ENCODE data around the gene CDC42BPA. TPM values are rescaled to one million over a fixed set of nuclear protein-coding genes. Genes with fewer than 3 reads are reported as not detected.
A peak's percentile ranks its signal among the peaks of the same experiment; 100 is the strongest.
"Not testable (repeated sequence)": the region's sequence is repeated elsewhere in the genome, so short reads cannot be mapped to it uniquely, and the experiment has no call there.

Gene CDC42BPA, protein sequence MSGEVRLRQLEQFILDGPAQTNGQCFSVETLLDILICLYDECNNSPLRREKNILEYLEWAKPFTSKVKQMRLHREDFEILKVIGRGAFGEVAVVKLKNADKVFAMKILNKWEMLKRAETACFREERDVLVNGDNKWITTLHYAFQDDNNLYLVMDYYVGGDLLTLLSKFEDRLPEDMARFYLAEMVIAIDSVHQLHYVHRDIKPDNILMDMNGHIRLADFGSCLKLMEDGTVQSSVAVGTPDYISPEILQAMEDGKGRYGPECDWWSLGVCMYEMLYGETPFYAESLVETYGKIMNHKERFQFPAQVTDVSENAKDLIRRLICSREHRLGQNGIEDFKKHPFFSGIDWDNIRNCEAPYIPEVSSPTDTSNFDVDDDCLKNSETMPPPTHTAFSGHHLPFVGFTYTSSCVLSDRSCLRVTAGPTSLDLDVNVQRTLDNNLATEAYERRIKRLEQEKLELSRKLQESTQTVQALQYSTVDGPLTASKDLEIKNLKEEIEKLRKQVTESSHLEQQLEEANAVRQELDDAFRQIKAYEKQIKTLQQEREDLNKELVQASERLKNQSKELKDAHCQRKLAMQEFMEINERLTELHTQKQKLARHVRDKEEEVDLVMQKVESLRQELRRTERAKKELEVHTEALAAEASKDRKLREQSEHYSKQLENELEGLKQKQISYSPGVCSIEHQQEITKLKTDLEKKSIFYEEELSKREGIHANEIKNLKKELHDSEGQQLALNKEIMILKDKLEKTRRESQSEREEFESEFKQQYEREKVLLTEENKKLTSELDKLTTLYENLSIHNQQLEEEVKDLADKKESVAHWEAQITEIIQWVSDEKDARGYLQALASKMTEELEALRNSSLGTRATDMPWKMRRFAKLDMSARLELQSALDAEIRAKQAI (N-terminal part only)
- 47.2 TPM for polyA plus RNA-seq (ENCODE audit: insufficient read length)
- long read RNA-seq, donor 1 = 0 reads
- long read RNA-seq, donor 2 = 0 reads
- long read RNA-seq, donor 3, partial matches to known transcripts = 7 of 7 reads
- long read RNA-seq, donor 3, other reads (novel, unspliced or antisense) = 0 of 7 reads
- long read RNA-seq, donor 4 = 0 reads
- long read RNA-seq, donor 5, partial matches to known transcripts = 5 of 7 reads
- long read RNA-seq, donor 5, other reads (novel, unspliced or antisense) = 0 of 7 reads
- long read RNA-seq, donor 6, partial matches to known transcripts = 6 of 6 reads
- long read RNA-seq, donor 6, other reads (novel, unspliced or antisense) = 0 of 6 reads
- long read RNA-seq, donor 7 = 0 reads
- long read RNA-seq, donor 8, full-length matches to known transcripts = 1 of 1 reads
- long read RNA-seq, donor 8, partial matches to known transcripts = 0 of 1 reads
- long read RNA-seq, donor 8, other reads (novel, unspliced or antisense) = 0 of 1 reads

DNA sequence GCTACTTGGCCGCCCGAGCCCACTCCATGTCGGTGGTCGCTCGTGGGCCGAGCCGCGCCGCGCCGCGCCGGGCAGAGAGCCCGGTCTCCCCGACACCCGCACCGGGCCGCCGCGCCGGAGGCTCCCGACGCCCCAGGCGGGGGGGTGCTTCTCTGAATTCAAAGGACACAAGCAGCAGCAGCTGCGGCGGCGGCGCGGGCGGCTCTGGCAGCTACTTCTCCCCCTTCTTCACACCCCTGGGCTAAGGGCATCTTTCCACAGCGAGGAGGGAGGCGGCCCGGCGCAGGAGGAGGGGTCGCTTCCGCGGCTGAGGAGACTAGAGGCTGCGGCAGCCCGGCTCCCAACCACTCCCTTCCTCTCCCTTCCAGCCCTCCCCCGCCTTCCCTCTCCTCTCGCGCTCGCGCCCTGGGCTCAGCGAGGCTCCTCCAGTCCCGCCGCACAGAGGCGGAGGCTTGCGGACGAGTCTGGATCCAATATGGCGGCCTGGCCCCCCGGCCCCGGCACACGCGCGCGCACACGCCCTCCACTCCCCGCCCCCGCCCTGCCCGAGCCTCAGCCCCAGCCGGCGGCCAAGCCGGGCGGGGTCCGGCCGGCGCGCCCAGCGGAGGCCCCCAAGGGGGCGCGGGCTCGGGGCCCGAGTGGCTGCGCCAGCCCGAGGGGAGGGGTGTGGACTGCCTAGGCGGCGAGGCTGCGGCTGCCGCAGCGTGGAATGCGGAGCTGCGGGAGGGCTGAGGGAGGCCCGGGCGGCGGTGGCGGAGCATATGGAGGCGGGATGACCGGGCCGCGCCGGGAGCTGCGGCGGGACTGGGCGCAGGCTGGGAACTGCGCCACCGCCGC, at the start of gene CDC42BPA:
CDC42BPA (minus strand) TSS at position 477 of the 837 bp plus-strand sequence. CDS start 1,310 bp downstream, outside the sequence.
- DNase-seq = peak; percentile 86

DNA sequence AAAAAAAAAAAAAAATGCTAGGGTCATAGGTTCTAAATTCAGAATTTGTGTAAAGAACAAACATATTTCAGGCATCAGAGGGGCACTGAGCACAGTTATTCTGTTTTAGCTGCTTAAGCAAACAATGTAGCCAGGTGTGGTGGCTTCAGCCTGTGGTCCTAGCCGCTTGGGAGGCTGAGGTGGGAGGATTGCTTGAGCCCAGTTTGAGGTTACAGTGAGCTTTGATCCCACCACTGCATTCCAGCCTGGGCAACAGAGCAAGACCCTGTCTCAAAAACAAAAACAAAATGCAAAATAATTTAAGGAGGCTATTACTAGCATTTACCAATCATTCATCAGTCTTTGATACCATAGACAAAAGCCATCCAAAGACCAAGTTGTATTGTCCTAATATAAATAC, 49.7 kb upstream of the CDC42BPA start:
- no peak for DNase-seq

DNA sequence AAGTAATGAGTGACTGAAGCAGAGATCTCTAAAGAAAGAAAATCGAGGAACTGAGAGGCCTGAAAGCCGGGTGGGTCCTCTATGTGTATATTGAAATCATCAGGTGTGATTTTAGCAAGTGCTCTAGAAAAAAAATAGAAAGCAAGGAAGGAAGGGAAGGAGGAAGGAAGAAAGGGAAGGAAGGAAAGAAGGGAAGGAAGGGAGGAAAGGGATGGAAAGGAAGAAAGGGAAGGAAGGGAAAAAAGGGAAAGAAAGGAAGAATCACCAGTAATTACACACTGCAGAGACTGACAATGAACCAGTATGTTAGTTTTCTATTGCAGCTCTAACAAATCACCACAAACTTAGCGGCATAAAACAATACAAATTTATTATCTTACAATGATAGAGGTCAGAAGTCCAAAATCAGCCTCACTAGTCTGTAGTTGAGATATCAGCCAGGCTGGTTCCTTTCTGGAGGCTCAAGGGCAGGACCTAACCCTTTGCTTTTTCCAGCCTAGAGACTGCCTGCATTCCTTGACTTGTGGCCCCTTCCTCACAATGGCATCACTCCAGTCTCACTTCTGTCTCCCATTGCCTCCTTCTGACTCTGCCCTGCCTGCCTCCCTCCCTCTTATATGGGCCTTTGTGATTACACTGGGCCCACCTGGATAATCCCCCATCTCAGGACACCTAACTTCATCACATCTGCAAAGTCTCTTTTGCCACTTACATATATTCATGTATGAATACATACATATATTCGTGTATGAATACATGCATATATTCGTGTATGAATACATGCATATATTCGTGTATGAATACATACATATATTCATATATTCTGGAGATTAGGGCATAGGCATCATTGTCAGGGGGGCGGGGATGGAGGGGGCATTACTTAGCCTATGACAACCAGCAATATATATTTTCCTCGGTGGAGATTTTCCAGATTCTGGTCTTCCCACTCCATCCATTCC, 47.5 kb upstream of the CDC42BPA start:
- DNase-seq = no peak

DNA sequence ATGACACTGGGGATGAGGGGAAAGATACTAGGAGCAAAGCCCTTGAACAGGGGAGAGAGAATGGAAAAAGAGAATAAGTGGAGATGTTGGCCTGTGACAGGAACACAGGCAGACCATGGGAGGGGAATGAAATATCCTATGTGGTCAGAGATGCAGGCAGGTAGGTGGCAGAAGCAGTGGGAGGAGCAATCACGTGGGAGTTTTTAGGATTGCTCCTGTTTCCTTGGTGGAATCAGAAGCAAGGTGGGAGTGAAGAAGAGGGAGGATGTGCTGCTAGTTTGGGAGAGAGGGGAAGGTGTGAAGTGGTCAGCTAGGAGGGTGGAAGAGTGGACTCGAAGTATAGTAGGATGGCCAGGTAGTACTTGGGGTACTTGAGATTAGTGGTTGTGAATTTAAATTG, 46.4 kb upstream of the CDC42BPA start:
- no peak for DNase-seq

DNA sequence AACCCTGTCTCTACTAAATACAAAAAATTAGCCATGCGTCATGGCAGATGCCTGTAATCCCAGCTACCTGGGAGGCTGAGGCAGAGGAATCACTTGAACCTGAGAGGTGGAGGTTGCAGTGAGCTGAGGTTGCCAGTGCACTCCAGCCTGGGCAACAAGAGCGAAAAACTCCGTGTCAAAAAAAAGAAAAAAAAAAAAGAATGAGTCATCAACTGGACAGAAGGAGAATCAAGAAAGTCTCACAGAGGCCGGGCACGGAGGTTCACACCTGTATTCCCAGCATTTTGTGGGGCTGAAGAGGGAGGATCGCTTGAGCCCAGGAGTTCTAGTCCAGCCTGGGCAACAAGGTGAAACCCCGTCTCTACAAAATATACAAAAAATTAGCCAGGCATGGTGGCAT, 45.5 kb upstream of the CDC42BPA start:
- DNase-seq = no peak

DNA sequence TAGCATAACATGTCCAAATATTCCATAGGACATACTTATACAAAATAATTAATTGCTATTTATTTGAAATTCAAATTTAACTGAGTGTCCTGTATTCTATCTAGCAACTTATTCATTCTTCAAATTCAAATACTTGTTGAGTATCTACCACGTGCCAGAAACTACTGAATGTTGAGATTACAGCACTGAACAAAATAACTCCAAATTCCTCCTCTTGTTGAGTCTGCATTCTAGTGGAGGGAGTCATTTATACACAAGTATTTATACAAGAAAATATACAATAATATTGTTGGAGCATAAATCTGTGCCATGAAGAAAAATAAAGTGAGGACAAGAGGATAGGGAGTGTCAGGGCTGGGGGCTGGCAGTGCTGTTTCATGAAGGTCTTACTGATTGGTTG, 43.7 kb upstream of the CDC42BPA start:
- DNase-seq = no peak

DNA sequence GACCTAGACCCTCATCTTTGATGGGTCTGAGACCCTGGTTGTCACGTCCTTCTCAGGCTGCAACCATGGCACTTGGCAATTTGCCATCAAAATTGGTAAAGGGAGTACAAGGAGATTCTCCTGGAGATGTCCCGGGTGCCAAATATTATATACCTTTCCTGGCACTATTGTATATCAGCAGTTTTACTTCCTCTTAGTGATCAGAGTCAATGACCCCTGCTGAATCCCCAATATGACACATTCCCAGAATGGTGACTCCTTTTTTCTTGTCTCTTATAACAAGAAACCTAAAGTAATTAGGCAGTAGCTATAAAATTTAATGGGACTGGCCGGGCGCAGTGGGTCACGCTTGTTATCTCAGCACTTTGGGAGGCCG, 39.6 kb upstream of the CDC42BPA start:
- no peak for DNase-seq

DNA sequence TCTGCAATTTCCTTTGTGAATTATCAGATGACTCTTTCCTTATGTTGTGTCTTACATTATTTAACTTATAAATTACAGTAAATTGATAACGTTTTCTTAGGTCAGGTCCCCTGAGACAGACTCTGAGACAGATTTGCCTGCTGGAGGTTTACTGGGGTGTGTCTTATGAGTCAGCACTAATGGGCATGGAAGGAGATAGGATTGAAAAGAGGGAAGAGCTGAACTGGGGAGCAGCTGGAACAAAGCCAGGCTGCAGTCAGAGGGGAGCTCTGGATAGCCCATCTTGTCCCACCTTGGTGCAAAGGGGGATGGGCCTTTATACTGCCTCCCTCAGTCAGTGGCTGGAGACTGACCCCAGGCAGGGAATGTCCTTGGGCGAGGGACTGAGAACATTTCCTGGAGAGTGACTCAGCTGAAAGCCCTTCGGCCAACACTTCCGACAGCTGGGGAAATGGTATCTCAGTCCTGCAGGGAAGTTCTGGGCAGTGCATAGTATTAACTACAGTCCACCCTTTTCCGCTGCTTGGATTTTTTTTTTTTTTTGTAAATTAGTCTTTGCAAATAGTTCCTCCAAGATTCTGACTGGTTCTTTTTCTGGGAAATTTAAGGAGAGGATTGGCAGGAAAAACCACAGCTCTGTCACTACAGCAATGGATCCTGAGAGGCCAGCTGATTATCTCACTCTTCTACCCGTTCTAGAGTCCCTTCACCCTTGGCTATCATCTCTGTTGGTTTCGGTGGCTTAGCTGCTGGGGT, 39.1 kb upstream of the CDC42BPA start:
- no peak for DNase-seq

DNA sequence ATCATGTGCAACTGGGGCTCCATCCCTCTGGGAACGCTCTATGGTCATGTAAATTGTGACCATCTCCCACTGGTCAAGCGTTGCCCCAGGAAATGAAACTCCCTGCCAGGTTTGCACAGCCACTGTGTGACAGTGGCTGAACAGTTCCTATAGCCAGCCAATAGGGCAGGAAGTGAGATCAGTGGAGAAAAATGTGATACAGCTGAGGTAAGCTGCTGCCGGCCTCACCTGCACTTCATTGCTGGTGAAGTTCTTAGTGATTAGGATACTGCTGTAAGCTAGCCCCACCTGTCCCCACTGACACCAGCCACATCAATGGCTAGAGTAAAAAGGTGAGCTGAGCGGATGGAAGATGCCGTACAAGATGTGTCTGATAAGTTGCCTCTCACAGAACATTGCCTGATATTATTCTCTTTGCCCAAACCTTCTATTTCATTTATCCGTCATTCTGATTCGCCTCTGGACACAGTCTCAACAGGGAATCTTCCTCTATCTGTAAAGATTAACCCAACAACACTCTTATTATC, 38.4 kb upstream of the CDC42BPA start:
- no peak for DNase-seq

DNA sequence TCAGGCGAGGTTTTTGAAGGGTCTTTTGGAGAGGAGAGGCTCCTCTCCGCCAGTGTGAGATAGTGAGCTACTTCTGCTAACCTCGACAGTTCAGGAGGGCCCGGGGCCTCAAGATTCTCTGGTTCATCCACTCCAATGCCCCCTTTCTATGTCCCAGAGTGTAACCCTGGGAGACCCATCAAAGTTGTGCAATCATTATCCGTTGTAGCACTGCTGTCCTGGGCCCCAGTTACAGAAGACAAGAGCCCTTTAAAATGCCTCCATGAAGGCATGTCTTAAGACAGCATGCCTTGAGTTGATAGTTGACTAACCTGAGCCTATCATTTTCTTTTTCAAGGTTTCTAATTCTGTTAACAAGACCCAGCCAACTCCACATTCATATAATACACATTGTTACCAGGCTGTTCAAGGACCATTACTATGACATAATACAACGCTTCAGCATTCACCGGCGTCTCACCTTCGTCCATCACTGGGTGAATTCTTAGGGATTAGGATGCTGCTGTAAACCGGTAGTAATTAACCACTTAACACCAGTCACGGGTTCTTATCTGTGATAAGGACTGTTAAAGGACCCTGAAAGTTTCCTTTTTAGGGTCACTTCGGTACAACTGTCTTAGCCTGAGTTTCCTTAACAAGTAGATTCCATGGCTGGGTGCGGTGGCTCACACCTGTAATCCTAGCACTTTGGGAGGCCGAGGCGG, 37.4 kb upstream of the CDC42BPA start:
- no peak for DNase-seq

DNA sequence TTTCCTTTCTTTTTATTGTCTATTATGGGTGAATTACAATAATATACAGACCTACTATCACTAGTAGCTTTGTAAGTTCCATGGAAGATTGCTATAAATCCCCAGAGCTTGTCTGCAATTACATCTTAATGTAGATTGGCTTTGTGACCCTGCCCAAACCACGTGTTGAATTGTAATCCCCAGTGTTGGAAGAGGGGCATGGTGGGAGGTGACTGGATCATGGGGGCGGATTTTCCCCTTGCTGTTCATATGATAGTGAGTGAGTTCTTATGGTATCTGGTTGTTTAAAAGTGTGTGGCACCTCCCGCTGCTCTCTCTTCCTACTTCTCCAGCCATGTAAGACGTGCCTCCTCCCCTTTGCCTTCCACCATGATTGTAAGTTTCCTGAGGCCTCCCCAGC, 34.9 kb upstream of the CDC42BPA start:
- no peak for DNase-seq

DNA sequence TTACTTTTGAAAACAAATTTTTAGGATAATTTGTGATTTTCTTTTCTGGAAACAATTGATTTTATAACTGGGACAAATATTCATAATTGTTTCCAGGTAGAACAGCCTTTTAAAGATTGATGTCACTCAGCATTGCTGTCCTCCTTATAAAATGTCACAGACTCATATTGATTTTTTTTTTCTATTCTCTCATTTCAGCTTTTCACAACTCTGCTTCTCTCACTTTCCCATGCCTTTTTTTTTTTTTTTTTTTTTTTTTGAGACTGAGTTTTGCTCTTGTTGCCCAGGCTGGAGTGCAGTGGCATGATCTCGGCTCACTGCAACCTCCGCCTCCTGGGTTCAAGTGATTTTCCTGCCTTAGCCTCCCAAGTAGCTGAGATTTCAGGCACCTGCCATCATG, 33.9 kb upstream of the CDC42BPA start:
- not testable (repeated sequence) for DNase-seq

DNA sequence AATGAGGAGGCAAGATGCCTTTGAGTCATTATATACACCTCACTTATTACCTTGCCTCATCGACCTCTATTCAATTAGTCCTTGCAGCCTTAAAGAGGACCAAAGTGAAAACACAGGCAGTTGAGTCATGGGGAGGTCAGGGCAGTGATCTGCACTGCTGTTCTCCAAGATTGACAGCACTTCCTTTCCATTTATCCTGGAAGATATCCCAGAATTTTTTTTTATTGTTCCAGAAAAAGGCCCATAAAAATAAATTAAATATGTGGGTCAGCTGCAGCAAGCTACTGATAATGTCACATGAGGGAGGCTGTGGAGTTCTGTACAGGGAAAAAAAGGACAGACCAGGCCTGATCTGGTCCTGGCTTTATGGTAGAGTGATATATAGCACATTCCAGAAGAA, 33.2 kb upstream of the CDC42BPA start:
- DNase-seq = no peak

DNA sequence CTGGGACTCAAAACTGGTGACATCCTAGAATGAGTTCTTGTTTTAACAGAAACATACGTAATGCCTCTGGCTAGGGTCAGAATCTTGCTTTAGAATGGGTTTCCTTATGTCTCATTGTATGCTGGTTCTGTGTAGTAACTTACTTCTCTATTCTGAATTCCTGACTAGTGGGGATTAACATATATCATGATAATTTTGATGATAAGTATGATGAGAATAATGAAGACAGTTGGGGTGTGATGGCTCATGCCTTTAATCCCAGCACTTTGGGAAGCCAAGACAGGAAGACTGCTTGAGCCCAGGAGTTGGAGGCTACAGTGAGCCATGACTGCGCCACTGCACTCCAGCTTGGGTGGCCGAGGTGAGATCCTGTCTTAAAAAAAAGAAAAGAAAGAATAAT, 31.7 kb upstream of the CDC42BPA start:
- DNase-seq = no peak

DNA sequence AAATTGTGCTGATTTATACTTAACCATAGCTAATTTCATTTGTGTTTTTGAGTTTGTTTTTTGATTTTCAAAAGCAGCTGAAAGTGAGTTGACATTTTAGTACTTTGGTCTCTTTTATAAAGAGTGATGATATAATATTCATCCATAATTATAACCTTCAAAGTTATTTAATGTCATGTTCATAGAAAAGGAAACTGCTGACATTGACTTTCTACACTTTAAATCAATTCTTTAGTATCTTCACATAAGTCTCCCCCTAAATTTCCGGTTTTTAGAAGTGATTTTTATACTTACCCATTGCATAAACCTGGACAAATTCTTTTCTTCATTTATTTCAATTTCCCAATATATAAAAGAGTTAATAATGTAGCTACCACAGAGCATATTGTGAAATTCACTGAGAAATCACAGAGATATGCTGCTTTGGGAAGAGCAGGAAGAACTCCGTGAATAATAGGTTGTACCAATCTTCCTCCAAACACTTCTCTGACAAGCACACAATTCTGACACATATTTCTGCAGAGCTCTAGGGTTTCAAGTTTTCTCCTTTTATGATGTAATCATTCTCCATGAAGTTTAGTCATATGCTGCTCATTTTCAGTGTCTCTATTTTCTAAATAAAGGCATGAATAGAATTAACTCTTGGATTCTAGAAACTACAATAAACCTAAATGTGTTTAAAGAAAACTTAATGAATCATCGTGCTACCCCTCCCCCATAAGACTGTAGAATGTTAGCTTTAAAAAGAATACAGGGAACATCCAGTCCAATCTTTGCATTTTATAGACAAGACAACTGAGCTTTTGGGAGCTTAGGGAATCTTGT, 25.6 kb upstream of the CDC42BPA start:
- DNase-seq = no peak

DNA sequence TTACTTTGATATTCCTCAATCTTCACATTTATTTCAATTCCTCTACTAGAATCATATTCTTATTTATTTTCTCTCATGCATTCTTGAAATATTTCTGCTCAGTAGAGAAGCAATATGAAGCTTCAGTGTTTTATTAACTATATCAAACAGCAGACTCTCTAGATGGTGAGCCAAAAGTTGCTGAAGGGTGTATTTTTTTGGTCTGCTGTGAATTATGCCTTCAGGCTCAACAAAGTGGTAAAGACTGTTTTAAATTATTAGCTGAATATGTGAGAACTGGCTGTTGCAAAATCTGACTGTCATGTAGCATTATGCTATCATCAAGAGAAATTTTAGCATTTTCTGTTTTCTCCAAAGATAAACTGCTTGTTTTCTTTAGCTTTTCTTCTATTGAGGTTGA, 24.9 kb upstream of the CDC42BPA start:
- DNase-seq = no peak

DNA sequence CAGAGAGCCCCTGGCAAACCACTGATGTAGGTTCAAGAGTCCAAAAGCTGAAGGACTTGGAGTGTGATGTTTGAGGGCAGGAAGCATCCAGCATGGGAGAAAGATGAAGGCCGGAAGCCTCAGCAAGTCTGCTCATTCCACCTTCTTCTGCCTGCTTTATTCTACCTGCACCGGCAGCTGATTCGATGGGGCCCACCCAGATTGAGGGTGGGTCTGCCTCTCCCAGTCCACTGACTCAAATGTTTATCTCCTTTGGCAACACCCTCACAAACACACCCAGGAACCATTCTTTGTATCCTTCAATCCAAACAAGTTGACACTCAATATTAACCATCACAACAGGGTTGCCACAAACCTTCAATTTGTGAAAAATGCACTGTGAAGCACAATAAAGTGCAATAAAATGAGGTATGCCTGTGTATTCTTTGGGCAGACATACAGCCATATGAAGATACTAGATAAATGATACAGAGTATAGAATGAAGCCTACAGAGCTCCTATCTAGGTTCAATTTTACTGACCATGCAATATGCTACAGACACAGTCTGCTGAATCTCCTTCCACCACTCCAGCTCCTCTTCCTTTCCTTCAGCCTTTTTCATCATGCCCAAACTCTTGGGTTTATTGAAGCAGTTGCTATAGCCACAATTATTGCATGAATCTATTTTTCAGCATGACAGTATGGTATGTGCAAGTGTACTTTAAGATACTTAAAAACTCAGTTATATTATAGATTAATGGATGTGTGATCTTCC, 24.0 kb upstream of the CDC42BPA start:
- no peak for DNase-seq

Data from left kidney (tissue), 8 donors.